Neural progenitor cell (in vitro differentiated cells): ENCODE measurements around the gene TMCO2. TPM values are rescaled to one million over a fixed set of nuclear protein-coding genes. Genes with fewer than 3 reads are reported as not detected.
A peak's percentile ranks its signal among the peaks of the same experiment; 100 is the strongest.

Source experiments
- DNase-seq: peaks from one replicate; pipeline ENCODE4 v3.0.0-alpha.2; 2016; ENCODE audit warnings: low spot score
- H2AFZ ChIP-seq: fragments of 200-600 bp; sonication (generic); replicated peaks from 2 replicates; pipeline ENCODE4 v1.6.1; 2016; ENCODE audit warnings: antibody characterized with exemption
- H3F3A ChIP-seq: fragments of 200-600 bp; sonication (generic); 2 replicates; pipeline ENCODE4 v1.6.1; 2016; ENCODE audit warnings: antibody characterized with exemption, low read depth
- H3K27ac ChIP-seq: fragments of 200-600 bp; sonication (generic); 2 replicates; pipeline ENCODE4 v1.5.1; 2016; ENCODE audit warnings: mild to moderate bottlenecking
- H3K27me3 ChIP-seq: fragments of 200-600 bp; sonication (generic); 2 replicates; pipeline ENCODE4 v1.6.1; 2016; ENCODE audit warnings: mild to moderate bottlenecking, moderate library complexity
- H3K36me3 ChIP-seq: fragments of 200-600 bp; sonication (generic); 2 replicates; pipeline ENCODE4 v1.5.1; 2016
- H3K4me1 ChIP-seq: fragments of 200-600 bp; sonication (generic); 2 replicates; pipeline ENCODE4 v1.6.1; 2016; ENCODE audit warnings: mixed run types
- H3K4me2 ChIP-seq: fragments of 200-600 bp; sonication (generic); 2 replicates; pipeline ENCODE4 v1.6.1; 2016
- H3K4me3 ChIP-seq: fragments of 200-600 bp; sonication (generic); 2 replicates; pipeline ENCODE4 v1.5.1; 2016
- H3K79me2 ChIP-seq: fragments of 200-600 bp; sonication (generic); 2 replicates; pipeline ENCODE4 v1.6.1; 2016; ENCODE audit warnings: low read depth
- H3K9ac ChIP-seq: fragments of 200-600 bp; sonication (generic); 2 replicates; pipeline ENCODE4 v1.6.1; 2016
- H3K9me3 ChIP-seq: fragments of 200-600 bp; sonication (generic); 2 replicates; pipeline ENCODE4 v1.5.1; 2016; ENCODE audit warnings: low read depth
- H4K20me1 ChIP-seq: fragments of 200-600 bp; sonication (generic); 2 replicates; pipeline ENCODE4 v1.6.1; 2016; ENCODE audit warnings: low read depth
- H3K27ac Mint-ChIP-seq: 3 replicates; pipeline ENCODE4 v1.8.0; 2021; ENCODE audit warnings: mixed read lengths
- H3K27me3 Mint-ChIP-seq: 2 replicates; pipeline ENCODE4 v1.8.0; 2022; ENCODE audit warnings: low read depth, mild to moderate bottlenecking, inconsistent platforms, moderate library complexity, mixed read lengths; ENCODE audit not compliant: insufficient read depth
- H3K36me3 Mint-ChIP-seq: 3 replicates; pipeline ENCODE4 v1.8.0; 2021; ENCODE audit warnings: mixed read lengths
- H3K4me1 Mint-ChIP-seq: 3 replicates; pipeline ENCODE4 v1.8.0; 2021; ENCODE audit warnings: mixed read lengths
- H3K4me3 Mint-ChIP-seq: 3 replicates; pipeline ENCODE4 v1.8.0; 2021; ENCODE audit warnings: mild to moderate bottlenecking, moderate library complexity, mixed read lengths
- H3K9me3 Mint-ChIP-seq: 3 replicates; pipeline ENCODE4 v1.8.0; 2020; ENCODE audit warnings: mixed read lengths
- EZH2 ChIP-seq: fragments of 200-600 bp; sonication (generic); IDR thresholded peaks from 2 replicates; pipeline ENCODE4 v1.6.1; 2017; ENCODE audit warnings: antibody characterized with exemption, mild to moderate bottlenecking, moderate library complexity
- EZH2phosphoT487 ChIP-seq: fragments of 200-600 bp; sonication (generic); IDR thresholded peaks from 2 replicates; pipeline ENCODE4 v1.6.1; 2017; ENCODE audit warnings: antibody characterized with exemption
- total RNA-seq: library from RNA; depleted of rRNA; stranded (reverse); fragments of >200 nt; gene quantifications from 2 replicates; pipeline ENCODE4 v1.2.3, GENCODE V29; 2015; ENCODE audit warnings: low replicate concordance
- TF ChIP-seq, protein P1 (sequence below): fragments of 200-600 bp; sonication (generic); IDR thresholded peaks from 2 replicates; pipeline ENCODE4 v1.5.1; 2017; ENCODE audit warnings: antibody characterized with exemption, mild to moderate bottlenecking

TMCO2 gene
- total RNA-seq, 1 donor from 2014 or later: not detected

DNA sequence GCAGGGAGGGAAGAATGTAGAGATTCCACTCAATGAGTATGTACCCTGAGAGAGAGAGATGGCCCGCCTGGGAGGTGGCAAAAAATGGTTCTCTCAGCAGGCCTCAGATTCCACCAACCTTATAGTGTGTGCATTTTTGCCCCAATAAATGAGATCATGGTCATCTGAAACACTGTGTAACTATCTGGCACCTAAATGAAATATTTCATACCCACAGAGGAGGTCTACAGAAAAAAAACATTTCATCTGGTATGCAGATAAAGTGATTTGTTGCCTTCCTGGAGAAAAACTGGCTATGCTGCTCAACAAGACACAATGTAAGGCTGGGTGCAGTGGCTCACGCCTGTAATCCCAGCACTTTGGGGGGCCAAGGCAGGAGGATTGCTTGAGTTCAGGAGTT is 4.9 kb downstream of the TMCO2 start:
- H2AFZ ChIP-seq: no peak overlapping the region

DNA sequence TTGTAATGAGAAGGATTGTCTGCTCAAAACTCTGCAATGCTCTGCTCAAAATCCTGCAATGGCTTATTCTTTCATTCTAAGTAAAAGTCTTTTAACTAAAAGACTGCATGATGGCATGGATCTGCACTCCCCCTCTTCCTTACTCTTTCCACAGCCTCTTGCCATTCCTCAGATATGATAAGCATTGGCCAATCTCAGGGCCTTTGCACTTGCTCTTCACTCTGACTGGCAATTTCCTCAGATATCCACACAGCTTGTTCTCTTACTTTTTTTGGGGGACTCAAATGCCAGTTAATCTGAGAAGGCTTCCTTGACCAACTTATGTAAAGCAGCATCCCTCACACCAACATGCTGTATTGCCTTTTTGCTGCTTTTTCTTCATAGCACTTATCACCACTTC is 7.5 kb downstream of the TMCO2 start:
- Histone ChIP-seq H3K27me3 (no peaks in the 10 kb centered on the region), H4K20me1 (no peaks in the 10 kb centered on the region), H3K4me1 (peaks cover 4% of the 10 kb centered on the region), H3F3A (peaks cover 15% of the 10 kb centered on the region), H3K79me2 (peaks cover 41% of the 10 kb centered on the region), H3K4me2 (no peak overlapping the region), H3K9ac (no peak overlapping the region), H3K36me3 (no peaks in the 10 kb centered on the region), H3K27ac (no peak overlapping the region), H3K9me3 (no peaks in the 10 kb centered on the region), H3K4me3 (no peak overlapping the region), H2AFZ (no peak overlapping the region)
- Mint-ChIP-seq H3K36me3 (peaks cover 2% of the 10 kb centered on the region), H3K4me3 (peak overlapping the region; percentile 30), H3K9me3 (no peaks in the 10 kb centered on the region), H3K4me1 (peaks cover 14% of the 10 kb centered on the region), H3K27ac (no peak overlapping the region), H3K27me3 (peaks cover 2% of the 10 kb centered on the region)
- TF ChIP-seq EZH2phosphoT487 (no peak), EZH2 (no peak)
- no peak for DNase-seq

More for the DNA sequence above, 4.9 kb downstream of the TMCO2 start:
- Mint-ChIP-seq H3K4me1 (peaks cover 6% of the 10 kb centered on the region), H3K36me3 (no peaks in the 10 kb centered on the region), H3K27ac (no peak overlapping the region), H3K27me3 (no peaks in the 10 kb centered on the region), H3K9me3 (no peaks in the 10 kb centered on the region), H3K4me3 (no peak overlapping the region)
- no peaks in the 10 kb centered on the region for H3K9me3 ChIP-seq
- peaks cover 4% of the 10 kb centered on the region for H3K4me1 ChIP-seq
- no peak overlapping the region for H3K27ac ChIP-seq
- no peak overlapping the region for H3K4me3 ChIP-seq
- peaks cover 20% of the 10 kb centered on the region for H3K79me2 ChIP-seq
- H3K4me2 ChIP-seq: no peak overlapping the region
- H3F3A ChIP-seq: peaks cover 7% of the 10 kb centered on the region
- H3K36me3 ChIP-seq: no peaks in the 10 kb centered on the region
- no peak for TF ChIP-seq EZH2
- TF ChIP-seq, protein P1, sequence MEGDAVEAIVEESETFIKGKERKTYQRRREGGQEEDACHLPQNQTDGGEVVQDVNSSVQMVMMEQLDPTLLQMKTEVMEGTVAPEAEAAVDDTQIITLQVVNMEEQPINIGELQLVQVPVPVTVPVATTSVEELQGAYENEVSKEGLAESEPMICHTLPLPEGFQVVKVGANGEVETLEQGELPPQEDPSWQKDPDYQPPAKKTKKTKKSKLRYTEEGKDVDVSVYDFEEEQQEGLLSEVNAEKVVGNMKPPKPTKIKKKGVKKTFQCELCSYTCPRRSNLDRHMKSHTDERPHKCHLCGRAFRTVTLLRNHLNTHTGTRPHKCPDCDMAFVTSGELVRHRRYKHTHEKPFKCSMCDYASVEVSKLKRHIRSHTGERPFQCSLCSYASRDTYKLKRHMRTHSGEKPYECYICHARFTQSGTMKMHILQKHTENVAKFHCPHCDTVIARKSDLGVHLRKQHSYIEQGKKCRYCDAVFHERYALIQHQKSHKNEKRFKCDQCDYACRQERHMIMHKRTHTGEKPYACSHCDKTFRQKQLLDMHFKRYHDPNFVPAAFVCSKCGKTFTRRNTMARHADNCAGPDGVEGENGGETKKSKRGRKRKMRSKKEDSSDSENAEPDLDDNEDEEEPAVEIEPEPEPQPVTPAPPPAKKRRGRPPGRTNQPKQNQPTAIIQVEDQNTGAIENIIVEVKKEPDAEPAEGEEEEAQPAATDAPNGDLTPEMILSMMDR: no peak
- no peak for TF ChIP-seq EZH2phosphoT487
- no peaks in the 10 kb centered on the region for H3K27me3 ChIP-seq
- no peaks in the 10 kb centered on the region for H4K20me1 ChIP-seq
- no peak overlapping the region for H3K9ac ChIP-seq
- DNase-seq: no peak

DNA sequence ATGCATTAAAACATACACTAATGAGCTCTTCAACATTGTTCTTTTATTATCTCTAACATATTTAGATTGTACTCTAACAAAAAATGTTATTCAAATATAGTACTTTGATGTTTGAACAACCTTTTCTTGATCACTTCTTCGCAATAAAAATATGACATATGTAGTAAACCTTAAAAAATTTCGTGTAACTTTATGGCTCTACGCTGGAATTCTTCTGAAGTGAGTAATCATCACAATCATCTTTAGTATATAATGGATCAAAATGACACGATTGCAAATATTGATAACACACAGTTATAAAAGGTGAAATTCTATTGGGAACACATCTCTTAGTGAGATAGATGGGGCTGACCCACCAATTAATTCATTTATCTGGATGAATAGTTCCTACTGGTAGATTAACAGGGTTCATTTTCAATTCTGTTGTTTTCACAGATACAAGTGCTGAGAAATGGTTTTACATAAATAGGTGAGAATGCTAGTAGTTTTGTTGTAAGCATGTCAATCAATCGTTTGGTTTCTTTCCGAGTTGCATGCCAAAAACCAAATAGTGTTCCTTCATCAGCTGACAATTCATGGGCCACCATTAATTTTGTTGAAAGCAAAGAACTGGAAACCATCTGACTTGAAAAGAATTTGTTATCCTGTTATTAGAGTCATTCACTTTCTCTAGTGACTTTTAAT is 8.8 kb downstream of the TMCO2 start:
- H3K9me3 Mint-ChIP-seq: no peaks in the 10 kb centered on the region
- DNase-seq: no peak
- H3K36me3 Mint-ChIP-seq: peaks cover 6% of the 10 kb centered on the region
- Histone ChIP-seq H3K79me2 (peaks cover 50% of the 10 kb centered on the region), H4K20me1 (no peaks in the 10 kb centered on the region), H3F3A (peaks cover 15% of the 10 kb centered on the region), H2AFZ (no peak overlapping the region), H3K36me3 (peaks cover 5% of the 10 kb centered on the region), H3K4me3 (peak overlapping the region; percentile 69), H3K27ac (no peak overlapping the region), H3K4me2 (peak overlapping the region; percentile 81), H3K9ac (peak overlapping the region; percentile 96), H3K4me1 (peaks cover 4% of the 10 kb centered on the region), H3K27me3 (no peaks in the 10 kb centered on the region), H3K9me3 (no peaks in the 10 kb centered on the region)
- H3K27me3 Mint-ChIP-seq: peaks cover 2% of the 10 kb centered on the region
- H3K27ac Mint-ChIP-seq: no peak overlapping the region
- peak overlapping the region; percentile 94 for H3K4me3 Mint-ChIP-seq
- peaks cover 14% of the 10 kb centered on the region for H3K4me1 Mint-ChIP-seq
- TF ChIP-seq, protein P1: no peak
- TF ChIP-seq EZH2phosphoT487: no peak
- TF ChIP-seq EZH2: no peak

DNA sequence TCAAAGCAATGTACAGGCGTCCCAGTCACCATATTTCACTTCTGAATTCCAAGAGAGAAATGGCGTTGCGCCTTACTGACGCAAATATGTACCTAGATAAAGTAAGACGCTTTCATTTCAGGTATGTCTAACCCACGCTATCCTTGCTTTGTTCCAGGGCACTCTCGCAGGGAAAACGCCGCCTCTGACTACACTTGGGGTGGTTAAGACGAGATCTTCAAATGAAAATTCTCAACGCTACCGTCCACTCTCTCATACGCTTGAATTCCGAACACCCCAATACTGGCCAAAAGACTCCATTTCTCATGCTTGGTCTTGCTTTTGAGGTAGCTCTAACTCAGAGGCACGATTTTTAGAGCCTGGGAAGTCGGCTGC is 9.6 kb downstream of the TMCO2 start:
- Mint-ChIP-seq H3K27ac (peak overlapping the region; percentile 98), H3K9me3 (no peaks in the 10 kb centered on the region), H3K4me1 (peaks cover 14% of the 10 kb centered on the region), H3K27me3 (peaks cover 2% of the 10 kb centered on the region), H3K4me3 (peak overlapping the region; percentile 94), H3K36me3 (peaks cover 6% of the 10 kb centered on the region)
- Histone ChIP-seq H3K79me2 (peaks cover 50% of the 10 kb centered on the region), H3K4me2 (peak overlapping the region; percentile 81), H3K27ac (peak overlapping the region; percentile 96), H4K20me1 (no peaks in the 10 kb centered on the region), H3K4me1 (peaks cover 4% of the 10 kb centered on the region), H3F3A (peaks cover 15% of the 10 kb centered on the region), H3K9me3 (no peaks in the 10 kb centered on the region), H3K4me3 (peak overlapping the region; percentile 69), H3K36me3 (peaks cover 5% of the 10 kb centered on the region), H3K27me3 (no peaks in the 10 kb centered on the region), H3K9ac (peak overlapping the region; percentile 96), H2AFZ (peak overlapping the region; percentile 96)
- DNase-seq: no peak
- TF ChIP-seq EZH2: no peak
- TF ChIP-seq, protein P1: no peak
- no peak for TF ChIP-seq EZH2phosphoT487
